Keratinocyte (primary cell): Measurements from ENCODE around the gene FSTL5. TPM values are rescaled to one million over a fixed set of nuclear protein-coding genes. Genes with fewer than 3 reads are reported as not detected.

Experiments
- DNase-seq: peaks from one replicate; pipeline ENCODE4 v3.0.0-alpha.2; 2011; ENCODE audit warnings: low read depth, missing footprints, low spot score
- FAIRE-seq: peaks from 2 replicates; lab custom pipeline; 2011; peaks lifted over from hg19 to GRCh38; lab: Jason Lieb, UNC
- H2AFZ ChIP-seq: 2 replicates; pipeline ENCODE4 v1.6.0; 2012; ENCODE audit warnings: low read length, control low read depth, inconsistent platforms; ENCODE audit not compliant: control insufficient read depth
- H3K27ac ChIP-seq: 2 replicates; pipeline ENCODE4 v1.5.1; 2011; ENCODE audit warnings: low read length; ENCODE audit not compliant: control insufficient read depth, insufficient read depth
- H3K27me3 ChIP-seq: 3 replicates; pipeline ENCODE4 v1.6.0; 2011; ENCODE audit warnings: low read length; ENCODE audit not compliant: control insufficient read depth, insufficient read depth; ENCODE audit errors: extremely low read depth
- H3K36me3 ChIP-seq, 2 experiments: 2 replicates in 1 of 2; 3 replicates in 1 of 2; pipeline ENCODE4 v1.5.1; 2011; ENCODE audit warnings: low read length in 2 of 2, mild to moderate bottlenecking in 1 of 2; ENCODE audit not compliant: control insufficient read depth in 2 of 2, insufficient read depth in 2 of 2; ENCODE audit errors: extremely low read depth in 1 of 2
- H3K4me1 ChIP-seq: 3 replicates; pipeline ENCODE4 v1.5.1; 2011; ENCODE audit warnings: low read length; ENCODE audit not compliant: control insufficient read depth, insufficient read depth; ENCODE audit errors: extremely low read depth
- H3K4me2 ChIP-seq: 3 replicates; pipeline ENCODE4 v1.6.0; 2011; ENCODE audit warnings: low read depth, low read length; ENCODE audit not compliant: control insufficient read depth, insufficient read depth; ENCODE audit errors: extremely low read depth
- H3K4me3 ChIP-seq, 3 experiments: fragments of 200-600 bp in 1 of 3; sonication (generic) in 1 of 3; 2 replicates in 2 of 3; 3 replicates in 1 of 3; pipeline ENCODE4 v1.5.1; 2011 to 2016; ENCODE audit warnings: low read length in 3 of 3, mild to moderate bottlenecking in 3 of 3, control low read depth in 2 of 3, inconsistent platforms in 1 of 3, low read depth in 1 of 3, mixed read lengths in 1 of 3, mixed run types in 1 of 3, moderate library complexity in 1 of 3; ENCODE audit not compliant: control insufficient read depth in 2 of 3, insufficient read depth in 2 of 3; ENCODE audit errors: extremely low read depth in 1 of 3
- H3K79me2 ChIP-seq: 2 replicates; pipeline ENCODE4 v1.6.0; 2012; ENCODE audit warnings: low read length; ENCODE audit not compliant: control insufficient read depth, insufficient read depth
- H3K9ac ChIP-seq: 3 replicates; pipeline ENCODE4 v1.6.0; 2011; ENCODE audit warnings: low read length; ENCODE audit not compliant: control insufficient read depth, insufficient read depth; ENCODE audit errors: extremely low read depth
- H3K9me1 ChIP-seq: 3 replicates; pipeline ENCODE4 v1.6.0; 2011; ENCODE audit warnings: low read length; ENCODE audit not compliant: control insufficient read depth, insufficient read depth; ENCODE audit errors: extremely low read depth
- H3K9me3 ChIP-seq: 2 replicates; pipeline ENCODE4 v1.5.1; 2012; ENCODE audit warnings: low read depth, low read length; ENCODE audit not compliant: control insufficient read depth
- H4K20me1 ChIP-seq: 3 replicates; pipeline ENCODE4 v1.6.0; 2011; ENCODE audit warnings: low read length; ENCODE audit not compliant: control insufficient read depth, insufficient read depth; ENCODE audit errors: extremely low read depth
- CTCF ChIP-seq, 3 experiments: IDR thresholded peaks in 1 of 3; conservative IDR thresholded peaks in 1 of 3; optimal IDR thresholded peaks in 1 of 3; 2 replicates in 2 of 3; 3 replicates in 1 of 3; pipeline versions ENCODE3 to v1.5.1; 2011; ENCODE audit warnings: low read length in 3 of 3, mild to moderate bottlenecking in 3 of 3, moderate library complexity in 2 of 3, control low read depth in 1 of 3, inconsistent platforms in 1 of 3; ENCODE audit not compliant: insufficient read depth in 2 of 3; ENCODE audit errors: extremely low read depth in 1 of 3
- EZH2 ChIP-seq: IDR thresholded peaks from one replicate; pipeline ENCODE4 v1.6.1; 2012; ENCODE audit warnings: inconsistent platforms, mild to moderate bottlenecking, low read length, moderate library complexity
- dilution Hi-C: fragments of 300-500 bp; cut with MboI; formaldehyde crosslinking; loops from one replicate; pipeline ENCODE4 v1.7.0; 2020; ENCODE audit warnings: low sequenced_read_pairs; ENCODE audit not compliant: extremely low pct_ligation_motif_present
- polyA plus RNA-seq, 5 experiments: library from polyadenylated mRNA; depleted of rRNA in 3 of 5; stranded (reverse) in 3 of 5; stranded (forward) in 1 of 5; unstranded in 1 of 5; fragments of >200 nt; gene quantifications; 1 replicate in 1 of 5; 2 replicates in 3 of 5; 3 replicates in 1 of 5; pipeline versions ENCODE4 v1.2.1 to v1.2.3, GENCODE V29; 2011 to 2012; ENCODE audit warnings: missing spikeins in 2 of 5, low read depth in 1 of 5, low replicate concordance in 1 of 5

The FSTL5 gene
- polyA plus RNA-seq, 1 donor (not counting 4 experiments of a cell fraction or from before 2014, with no cell fraction given): not detected

GRCh38 chr4:161894014-161894413 is 269.8 kb downstream of the FSTL5 start:
- dilution Hi-C loops: no loop called here
- no peaks in the 10 kb centered on the region for H3K36me3 ChIP-seq
- no peak overlapping the region for H3K9ac ChIP-seq
- H3K79me2 ChIP-seq: no peaks in the 10 kb centered on the region
- peak overlapping the region; percentile 39 for H3K27ac ChIP-seq
- no peak overlapping the region for H3K4me3 ChIP-seq
- H3K9me1 ChIP-seq: no peaks in the 10 kb centered on the region
- H3K9me3 ChIP-seq: no peaks in the 10 kb centered on the region
- no peak overlapping the region for H2AFZ ChIP-seq
- no peaks in the 10 kb centered on the region for H4K20me1 ChIP-seq
- no peaks in the 10 kb centered on the region for H3K27me3 ChIP-seq
- TF ChIP-seq CTCF (optimal IDR thresholded peaks at IDR 0.05 in 1 of 3, IDR thresholded peaks at IDR 0.05 in 1 of 3, conservative IDR thresholded peaks at IDR 0.05 in 1 of 3; ENCODE audit: extremely low read depth in 1 of 3, insufficient read depth in 2 of 3, low read length in 3 of 3) (no peak), EZH2 (no peak)
- H3K4me1 ChIP-seq: peaks cover 3% of the 10 kb centered on the region
- H3K4me2 ChIP-seq: no peak overlapping the region
- DNase-seq (no peak), FAIRE-seq (no peak)

- Histone ChIP-seq H3K4me2 (no peak overlapping the region), H2AFZ (no peak overlapping the region), H3K27me3 (no peaks in the 10 kb centered on the region), H3K79me2 (no peaks in the 10 kb centered on the region), H3K27ac (no peak overlapping the region), H3K9me3 (no peaks in the 10 kb centered on the region), H3K9me1 (no peaks in the 10 kb centered on the region), H3K36me3 (no peaks in the 10 kb centered on the region), H3K4me3 (no peak overlapping the region), H3K4me1 (peaks cover 3% of the 10 kb centered on the region), H4K20me1 (no peaks in the 10 kb centered on the region), H3K9ac (no peak overlapping the region)
- FAIRE-seq (no peak), DNase-seq (no peak)
- TF ChIP-seq EZH2 (no peak), CTCF (optimal IDR thresholded peaks at IDR 0.05 in 1 of 3, IDR thresholded peaks at IDR 0.05 in 1 of 3, conservative IDR thresholded peaks at IDR 0.05 in 1 of 3; ENCODE audit: extremely low read depth in 1 of 3, insufficient read depth in 2 of 3, low read length in 3 of 3) (no peak)
- dilution Hi-C loops: no loop called here
These were observed 270.2 kb downstream of the FSTL5 start for GRCh38 chr4:161893566-161893965.
